Measurements from ENCODE around the gene GRIFIN.

The GRIFIN gene

DNA sequence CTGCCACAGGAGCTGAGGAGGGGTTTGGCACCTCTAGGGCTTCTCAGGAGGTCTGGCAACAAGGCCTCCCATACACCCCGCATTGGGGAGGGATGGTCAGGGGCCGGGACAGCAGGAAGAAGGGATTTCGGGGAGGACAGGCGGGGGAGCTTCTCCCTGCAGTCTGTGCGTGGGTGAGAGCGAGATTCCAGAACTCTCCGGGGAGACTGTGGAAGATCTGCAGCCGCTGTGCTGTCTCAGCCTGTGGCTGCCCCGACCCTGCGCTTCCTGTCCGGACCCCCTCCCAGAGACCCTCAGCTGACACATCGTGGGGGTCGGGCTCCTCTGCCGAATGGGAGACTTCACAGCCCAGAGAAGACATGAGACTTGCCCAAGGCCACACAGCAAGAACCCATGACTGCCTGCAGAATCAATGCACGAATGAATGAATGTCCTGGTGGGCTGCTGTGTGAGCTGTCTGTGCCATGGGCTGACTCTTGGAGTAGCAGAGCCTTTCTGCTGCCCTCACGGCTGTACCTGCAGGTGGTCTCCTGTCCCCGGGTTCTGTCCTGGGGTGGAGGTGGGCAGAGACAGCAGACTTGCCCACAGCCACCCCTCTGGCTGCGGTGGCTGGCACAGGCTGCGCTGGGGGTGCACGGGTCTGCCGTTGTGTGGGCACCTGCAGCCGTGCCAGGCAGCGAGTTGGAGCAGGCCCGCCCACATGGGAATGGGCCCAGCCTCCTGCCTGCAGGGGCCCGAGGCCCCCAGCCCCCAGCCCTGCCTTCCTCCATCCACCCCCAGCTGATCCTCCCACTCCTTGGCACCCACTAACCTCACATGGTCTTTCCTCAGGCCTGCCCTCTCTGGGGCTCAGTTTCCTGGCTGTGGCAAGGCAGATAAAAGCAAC, 27.1 kb upstream of the GRIFIN start:
- H3K4me3 ChIP-seq (ENCODE audit: low read length) = no peak overlapping the region

DNA sequence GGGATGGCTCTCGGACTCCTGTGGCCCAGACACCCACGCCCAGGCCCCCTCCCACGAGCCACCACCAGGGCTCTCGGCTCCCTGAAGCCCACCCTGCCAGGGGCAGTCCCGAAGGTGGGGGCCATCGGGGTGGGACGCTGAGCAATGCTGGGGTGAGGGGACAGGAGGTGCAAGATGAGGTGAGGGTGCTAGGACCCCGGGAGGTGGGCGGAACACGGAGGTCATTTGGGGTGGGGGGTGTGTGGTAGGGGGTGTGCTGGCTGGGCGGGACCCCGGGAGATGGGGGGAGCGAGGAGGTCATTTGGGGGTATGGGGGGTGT, 26.4 kb upstream of the GRIFIN start:
- Histone ChIP-seq H3K4me2 (ENCODE audit: low read length) (no peak overlapping the region), H3K9ac (ENCODE audit: low read depth, low read length) (no peak overlapping the region), H3K4me1 (ENCODE audit: control insufficient read depth, insufficient read depth, low read length) (peaks cover 4% of the 10 kb centered on the region), H3K27me3 (ENCODE audit: control insufficient read depth, insufficient read depth, low read length) (peaks cover 14% of the 10 kb centered on the region), H3K36me3 (ENCODE audit: insufficient read depth, low read length) (no peaks in the 10 kb centered on the region), H3K4me3 (ENCODE audit: low read length) (no peak overlapping the region), H3K9me3 (replicated peaks; ENCODE audit: low read length) (no peaks in the 10 kb centered on the region)

More for the DNA sequence above, 27.1 kb upstream of the GRIFIN start:
- H3K4me2 ChIP-seq (ENCODE audit: low read length) = no peak overlapping the region
- H3K9ac ChIP-seq (ENCODE audit: low read depth, low read length) = no peak overlapping the region
- peaks cover 10% of the 10 kb centered on the region for H3K4me1 ChIP-seq (ENCODE audit: control insufficient read depth, insufficient read depth, low read length)
- no peaks in the 10 kb centered on the region for H3K36me3 ChIP-seq (ENCODE audit: insufficient read depth, low read length)
- H3K9me3 ChIP-seq (replicated peaks; ENCODE audit: low read length) = no peaks in the 10 kb centered on the region
- H3K27me3 ChIP-seq (ENCODE audit: control insufficient read depth, insufficient read depth, low read length) = peaks cover 10% of the 10 kb centered on the region

DNA sequence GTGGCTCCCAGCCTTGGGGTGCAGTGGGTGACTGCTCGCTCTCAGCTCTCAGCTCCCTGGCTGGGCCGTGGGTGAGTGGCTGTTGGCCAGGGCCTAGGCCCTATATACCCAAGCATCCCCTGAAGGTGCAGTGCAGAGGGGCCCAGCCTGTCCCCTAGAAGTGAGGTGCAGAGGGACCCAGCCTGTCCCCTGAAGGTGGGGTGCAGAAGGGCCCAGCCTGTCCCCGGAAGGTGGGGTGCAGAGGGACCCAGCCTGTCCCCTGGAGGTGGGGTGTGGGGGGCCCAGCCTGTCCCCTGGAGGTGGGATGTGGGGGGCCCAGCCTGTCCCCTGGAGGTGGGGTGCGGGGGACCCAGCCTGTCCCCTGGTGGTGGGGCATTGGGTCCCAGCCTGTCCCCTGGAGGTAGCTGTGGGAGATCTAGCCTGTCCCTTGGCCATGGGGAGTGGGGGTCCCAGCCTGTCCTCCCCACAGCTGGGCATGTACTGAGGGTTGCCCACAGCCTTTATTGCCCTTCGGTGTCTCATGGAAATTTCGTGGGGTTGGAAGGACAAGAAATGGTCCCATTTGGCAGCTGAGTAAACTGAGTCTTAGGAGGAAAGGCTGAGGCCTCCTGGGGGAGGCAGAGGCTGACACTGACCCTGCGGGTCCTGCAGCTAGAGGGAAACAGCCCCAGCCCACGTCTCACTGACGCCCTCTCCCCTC, 25.9 kb upstream of the GRIFIN start:
- H3K27me3 ChIP-seq (ENCODE audit: control insufficient read depth, insufficient read depth, low read length) = peaks cover 19% of the 10 kb centered on the region
- H3K9ac ChIP-seq (ENCODE audit: low read depth, low read length) = no peak overlapping the region
- H3K4me3 ChIP-seq (ENCODE audit: low read length) = no peak overlapping the region
- H3K4me2 ChIP-seq (ENCODE audit: low read length) = no peak overlapping the region
- no peaks in the 10 kb centered on the region for H3K9me3 ChIP-seq (replicated peaks; ENCODE audit: low read length)
- H3K36me3 ChIP-seq (ENCODE audit: insufficient read depth, low read length) = no peaks in the 10 kb centered on the region
- peaks cover 4% of the 10 kb centered on the region for H3K4me1 ChIP-seq (ENCODE audit: control insufficient read depth, insufficient read depth, low read length)

DNA sequence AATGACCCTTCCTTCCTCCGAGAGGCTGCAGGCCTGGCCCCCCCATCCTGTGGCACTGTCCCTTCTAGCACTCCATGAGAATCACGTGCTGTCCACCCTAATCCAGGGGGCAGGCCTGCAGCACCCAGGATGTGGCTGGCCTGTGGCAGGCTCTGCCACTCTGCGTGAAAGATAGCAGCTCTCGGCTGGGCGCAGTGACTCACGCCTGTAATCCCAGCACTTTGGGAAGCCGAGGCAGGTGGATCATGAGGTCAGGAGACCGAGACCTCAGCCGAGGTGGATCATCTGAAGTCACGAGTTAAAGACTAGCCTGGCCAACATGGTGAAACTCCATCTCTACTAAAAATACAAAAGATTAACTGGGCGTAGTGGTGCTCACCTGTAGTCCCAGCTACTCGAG, 24.5 kb upstream of the GRIFIN start:
- Histone ChIP-seq H3K9me3 (replicated peaks; ENCODE audit: low read length) (no peaks in the 10 kb centered on the region), H3K36me3 (ENCODE audit: insufficient read depth, low read length) (no peaks in the 10 kb centered on the region), H3K9ac (ENCODE audit: low read depth, low read length) (no peak overlapping the region), H3K27me3 (ENCODE audit: control insufficient read depth, insufficient read depth, low read length) (peaks cover 28% of the 10 kb centered on the region), H3K4me1 (ENCODE audit: control insufficient read depth, insufficient read depth, low read length) (peaks cover 4% of the 10 kb centered on the region), H3K4me3 (ENCODE audit: low read length) (no peak overlapping the region), H3K4me2 (ENCODE audit: low read length) (no peak overlapping the region)

DNA sequence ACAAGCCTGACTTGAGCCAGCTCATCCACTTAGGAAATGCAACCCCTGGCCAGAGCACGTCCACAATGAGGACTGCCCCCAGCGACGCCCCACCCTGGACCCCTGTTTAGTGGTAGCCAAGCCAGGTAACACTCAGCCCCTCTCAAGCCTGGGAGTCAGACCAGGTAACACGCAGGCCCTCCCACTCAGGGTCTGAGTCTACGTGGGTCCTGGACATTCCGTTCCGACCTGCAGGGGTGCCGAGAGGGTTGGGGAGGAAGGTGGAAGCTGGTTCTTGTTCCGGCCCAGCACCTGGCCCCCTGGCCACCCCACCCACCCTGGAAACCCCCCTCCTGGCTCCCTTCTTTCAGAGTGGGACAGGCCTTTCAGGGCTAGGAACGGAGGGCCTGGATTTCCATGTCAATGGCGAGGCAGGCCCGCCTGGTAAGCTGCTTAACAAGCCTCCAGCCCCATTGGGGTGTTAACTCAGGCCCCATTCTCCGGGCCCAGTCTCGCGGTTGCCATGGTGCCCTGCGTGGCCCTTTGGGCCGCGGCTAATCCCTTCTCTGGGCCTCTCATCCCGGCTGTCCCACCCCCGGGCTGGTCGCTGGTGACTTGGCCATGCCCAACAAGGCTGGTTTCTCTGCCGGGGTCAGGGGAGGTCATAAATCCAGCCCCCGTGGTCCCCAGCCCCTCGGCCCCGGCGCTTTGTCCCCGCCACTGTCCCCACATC, 23.7 kb upstream of the GRIFIN start:
- Histone ChIP-seq H3K9ac (ENCODE audit: low read depth, low read length) (no peak overlapping the region), H3K9me3 (replicated peaks; ENCODE audit: low read length) (no peaks in the 10 kb centered on the region), H3K36me3 (ENCODE audit: insufficient read depth, low read length) (no peaks in the 10 kb centered on the region), H3K27me3 (ENCODE audit: control insufficient read depth, insufficient read depth, low read length) (peaks cover 28% of the 10 kb centered on the region), H3K4me1 (ENCODE audit: control insufficient read depth, insufficient read depth, low read length) (peaks cover 4% of the 10 kb centered on the region), H3K4me3 (ENCODE audit: low read length) (no peak overlapping the region), H3K4me2 (ENCODE audit: low read length) (no peak overlapping the region)

DNA sequence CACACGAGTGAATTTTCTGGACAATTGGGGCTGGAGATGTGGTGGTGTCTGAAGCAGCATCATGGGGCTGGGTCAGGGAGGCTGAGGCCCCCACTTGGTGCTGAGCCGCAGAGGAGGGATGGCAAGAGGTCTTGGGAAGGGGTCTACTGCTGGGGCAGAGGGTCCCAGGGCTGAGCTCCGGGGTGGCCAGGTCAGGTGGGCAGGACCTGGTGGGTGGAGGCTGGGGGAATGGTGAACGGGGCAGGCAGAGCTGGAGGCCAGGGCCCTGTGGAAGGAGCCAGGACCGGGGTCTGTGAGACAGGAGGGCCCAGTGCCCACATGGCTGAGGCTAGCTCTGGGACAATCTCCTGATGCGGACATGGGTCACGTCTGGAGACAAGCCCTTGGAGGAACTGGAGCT, 23.0 kb upstream of the GRIFIN start:
- Histone ChIP-seq H3K36me3 (ENCODE audit: insufficient read depth, low read length) (no peaks in the 10 kb centered on the region), H3K9me3 (replicated peaks; ENCODE audit: low read length) (no peaks in the 10 kb centered on the region), H3K4me2 (ENCODE audit: low read length) (no peak overlapping the region), H3K27me3 (ENCODE audit: control insufficient read depth, insufficient read depth, low read length) (peaks cover 30% of the 10 kb centered on the region), H3K4me3 (ENCODE audit: low read length) (no peak overlapping the region), H3K9ac (ENCODE audit: low read depth, low read length) (no peak overlapping the region), H3K4me1 (ENCODE audit: control insufficient read depth, insufficient read depth, low read length) (peaks cover 4% of the 10 kb centered on the region)

DNA sequence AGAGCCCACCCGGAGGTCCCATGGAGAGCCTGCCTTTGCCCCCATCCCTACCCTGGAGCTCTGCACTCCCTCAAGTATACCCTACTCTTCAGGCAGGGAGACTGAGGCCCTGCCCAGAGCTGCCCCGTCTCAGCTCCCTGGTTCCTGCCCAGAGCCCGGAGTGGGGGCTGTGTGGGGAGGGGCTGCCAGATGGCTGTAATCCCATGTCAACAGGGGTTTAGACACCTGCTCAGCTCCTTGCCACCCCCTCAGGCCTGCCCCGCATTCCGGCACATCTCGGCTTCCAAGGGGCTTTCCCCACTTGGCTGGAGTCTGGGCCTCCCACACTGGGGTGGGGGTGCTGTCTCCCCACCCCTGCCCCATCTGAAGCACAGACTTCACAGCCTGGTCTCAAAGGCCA, 22.5 kb upstream of the GRIFIN start:
- Histone ChIP-seq H3K4me1 (ENCODE audit: control insufficient read depth, insufficient read depth, low read length) (peaks cover 4% of the 10 kb centered on the region), H3K36me3 (ENCODE audit: insufficient read depth, low read length) (no peaks in the 10 kb centered on the region), H3K9ac (ENCODE audit: low read depth, low read length) (no peak overlapping the region), H3K27me3 (ENCODE audit: control insufficient read depth, insufficient read depth, low read length) (peaks cover 30% of the 10 kb centered on the region), H3K4me3 (ENCODE audit: low read length) (no peak overlapping the region), H3K4me2 (ENCODE audit: low read length) (no peak overlapping the region), H3K9me3 (replicated peaks; ENCODE audit: low read length) (no peaks in the 10 kb centered on the region)

DNA sequence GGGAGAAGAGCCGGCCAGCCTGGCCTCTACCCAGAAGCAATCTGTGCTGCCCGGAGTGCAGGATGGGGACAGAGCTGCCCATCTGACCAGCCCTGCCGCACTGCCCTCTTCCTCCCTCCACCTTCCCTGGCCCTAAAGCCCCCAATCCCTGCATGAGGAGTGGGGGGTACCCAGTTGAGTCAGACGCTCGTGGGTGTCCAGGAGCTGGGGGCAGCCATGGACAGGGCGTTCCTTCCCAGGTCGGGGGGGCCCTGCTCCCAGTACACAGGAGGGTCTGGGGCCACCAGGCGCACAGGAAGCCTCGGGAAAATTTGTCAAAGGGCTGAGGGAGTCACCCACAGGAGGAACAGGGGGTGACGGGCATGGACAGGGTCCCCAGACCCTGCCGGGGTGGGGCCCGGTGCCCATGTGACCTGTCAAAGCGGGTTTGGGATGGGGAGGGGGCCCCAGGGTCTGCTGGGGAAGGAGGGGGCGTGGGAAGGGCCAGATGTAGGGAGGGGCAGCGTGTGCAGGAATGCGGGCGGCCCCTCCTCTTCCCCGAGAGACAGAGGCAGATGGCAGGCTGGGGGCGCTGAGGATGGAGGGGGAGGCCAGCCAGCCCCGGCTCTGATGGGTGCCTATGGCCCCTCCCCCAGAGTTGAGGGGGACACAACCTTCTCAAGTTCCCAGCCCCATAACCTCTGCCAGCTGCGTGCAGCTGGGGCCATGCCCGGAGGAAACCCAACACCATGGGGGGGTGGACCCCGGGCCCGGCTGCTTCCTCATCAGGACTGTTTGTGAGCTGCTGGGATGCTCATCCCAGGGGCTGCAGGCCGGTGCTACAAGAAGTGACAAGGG, 21.5 kb upstream of the GRIFIN start:
- no peak overlapping the region for H3K4me3 ChIP-seq (ENCODE audit: low read length)
- H3K4me1 ChIP-seq (ENCODE audit: control insufficient read depth, insufficient read depth, low read length) = peaks cover 6% of the 10 kb centered on the region
- no peaks in the 10 kb centered on the region for H3K9me3 ChIP-seq (replicated peaks; ENCODE audit: low read length)
- no peak overlapping the region for H3K9ac ChIP-seq (ENCODE audit: low read depth, low read length)
- H3K27me3 ChIP-seq (ENCODE audit: control insufficient read depth, insufficient read depth, low read length) = peaks cover 30% of the 10 kb centered on the region
- no peaks in the 10 kb centered on the region for H3K36me3 ChIP-seq (ENCODE audit: insufficient read depth, low read length)
- no peak overlapping the region for H3K4me2 ChIP-seq (ENCODE audit: low read length)

DNA sequence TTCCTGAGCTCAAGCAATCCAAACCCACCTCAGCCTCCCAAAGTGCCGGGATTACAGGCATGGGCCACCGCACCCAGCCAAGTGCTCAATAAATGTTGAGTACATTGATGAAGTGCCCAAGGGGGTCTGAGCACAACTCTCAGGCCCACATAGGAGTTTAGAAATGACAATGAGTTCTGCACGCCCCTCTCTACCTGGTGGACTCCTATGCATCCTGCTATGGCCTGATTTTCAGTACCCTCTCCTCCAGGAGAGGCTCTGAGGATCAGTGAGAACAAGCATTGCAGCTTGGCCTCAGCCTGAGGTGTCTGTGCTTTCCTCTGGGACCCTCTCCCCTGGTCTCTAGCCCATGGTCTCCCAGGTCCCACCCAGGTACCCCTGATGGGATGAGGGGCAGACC, 20.9 kb upstream of the GRIFIN start:
- peaks cover 30% of the 10 kb centered on the region for H3K27me3 ChIP-seq (ENCODE audit: control insufficient read depth, insufficient read depth, low read length)
- H3K36me3 ChIP-seq (ENCODE audit: insufficient read depth, low read length) = no peaks in the 10 kb centered on the region
- H3K4me2 ChIP-seq (ENCODE audit: low read length) = no peak overlapping the region
- no peaks in the 10 kb centered on the region for H3K9me3 ChIP-seq (replicated peaks; ENCODE audit: low read length)
- H3K4me3 ChIP-seq (ENCODE audit: low read length) = no peak overlapping the region
- H3K4me1 ChIP-seq (ENCODE audit: control insufficient read depth, insufficient read depth, low read length) = peaks cover 6% of the 10 kb centered on the region
- no peak overlapping the region for H3K9ac ChIP-seq (ENCODE audit: low read depth, low read length)

DNA sequence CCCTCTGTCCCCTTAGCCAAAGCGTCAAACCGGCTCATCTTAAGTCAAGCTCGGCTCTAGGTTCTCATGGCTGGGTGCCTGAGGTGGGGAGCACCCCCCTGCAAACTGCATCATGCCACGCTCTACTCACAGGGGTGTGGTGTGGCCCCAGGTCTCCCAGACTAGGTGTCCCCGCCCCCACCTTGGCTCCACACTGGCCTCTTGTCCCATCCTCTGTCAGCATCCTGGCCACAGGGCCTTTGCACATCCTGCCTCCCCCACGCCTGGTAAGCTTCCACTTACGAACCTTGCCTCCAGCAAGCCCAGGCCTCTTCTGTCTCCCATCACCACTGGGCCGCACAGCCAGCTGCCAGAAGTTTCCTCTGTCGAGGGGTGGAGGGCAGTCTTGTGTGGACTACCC, 20.2 kb upstream of the GRIFIN start:
- H3K4me1 ChIP-seq (ENCODE audit: control insufficient read depth, insufficient read depth, low read length) = peaks cover 6% of the 10 kb centered on the region
- no peaks in the 10 kb centered on the region for H3K36me3 ChIP-seq (ENCODE audit: insufficient read depth, low read length)
- H3K4me2 ChIP-seq (ENCODE audit: low read length) = no peak overlapping the region
- no peak overlapping the region for H3K9ac ChIP-seq (ENCODE audit: low read depth, low read length)
- no peak overlapping the region for H3K4me3 ChIP-seq (ENCODE audit: low read length)
- H3K27me3 ChIP-seq (ENCODE audit: control insufficient read depth, insufficient read depth, low read length) = peaks cover 30% of the 10 kb centered on the region
- H3K9me3 ChIP-seq (replicated peaks; ENCODE audit: low read length) = no peaks in the 10 kb centered on the region

Measured in skeletal muscle satellite cell (primary cell).